Measurements from ENCODE around the gene SUSD6. TPM values are rescaled to one million over a fixed set of nuclear protein-coding genes. Genes with fewer than 3 reads are reported as not detected.

Gene SUSD6
- total and polyA plus RNA-seq, 2 donors (not counting 1 experiment from before 2014, with no cell fraction given), result 62.3 to 97.8 TPM

GRCh38 chr14:69582829-69583228 is 28.6 kb upstream of the SUSD6 start:
- Histone ChIP-seq H4K20me1 (ENCODE audit: control insufficient read depth, insufficient read depth, low read length, poor library complexity, severe bottlenecking) (no peaks in the 10 kb centered on the region), H3K9me3 (ENCODE audit: control extremely low read depth in 1 of 3, control insufficient read depth in 2 of 3, insufficient read depth in 1 of 3, low read length in 2 of 3) (peaks cover 0 to 4% (median 1%) of the 10 kb centered on the region in 3 donors), H3K4me3 (ENCODE audit: control extremely low read depth in 1 of 5, extremely low read depth in 1 of 5, insufficient read depth in 1 of 5, low read depth in 2 of 5, low read length in 4 of 5) (no peak overlapping the region), H3K4me1 (ENCODE audit: control insufficient read depth in 2 of 2, insufficient read depth in 2 of 2, low read length in 2 of 2) (peaks cover 0 to 8% of the 10 kb centered on the region in 2 donors), H3K79me2 (ENCODE audit: control insufficient read depth, insufficient read depth, low read length) (no peaks in the 10 kb centered on the region), H3K9ac (ENCODE audit: low read length) (no peak overlapping the region), H3K36me3 (replicated peaks in 1 of 2; ENCODE audit: control extremely low read depth in 1 of 2, control insufficient read depth in 1 of 2, extremely low read depth in 1 of 2, insufficient read depth in 2 of 2, low read length in 1 of 2) (no peaks in the 10 kb centered on the region), H3K27me3 (replicated peaks in 1 of 4; ENCODE audit: control extremely low read depth in 1 of 4, control insufficient read depth in 3 of 4, insufficient read depth in 4 of 4, low read length in 3 of 4) (no peaks in the 10 kb centered on the region), H3K4me2 (replicated peaks; ENCODE audit: low read depth, low read length, poor library complexity, severe bottlenecking) (no peak overlapping the region), H3K27ac (ENCODE audit: low read length in 2 of 2) (no peak overlapping the region), H2AFZ (ENCODE audit: insufficient read depth, low read depth, low read length, poor library complexity, severe bottlenecking) (no peak overlapping the region)
- H3K9me3 Mint-ChIP-seq (ENCODE audit: insufficient read depth), result no peaks in the 10 kb centered on the region
- intact Hi-C loops (cut with micrococcal nuclease), result no loop called here
- no peak overlapping the region for H3K27ac Mint-ChIP-seq
- ChIA-PET POLR2A (no interaction called here), CTCF (interaction anchor here (0.8 to 8.4 kb wide), 4 partner anchors 8 to 147 kb away, joined by 3 to 101 read pairs (median 24); partner anchors contain the start of gene CCDC177)
- 89% methylated on average over 3 of the region's 4 CpGs for WGBS (ENCODE audit: insufficient coverage)
- H3K4me1 Mint-ChIP-seq, result peaks cover 10% of the 10 kb centered on the region
- no peak for ATAC-seq (ENCODE audit: low read depth)
- H3K4me3 Mint-ChIP-seq, result no peak overlapping the region
- DNase-seq, result no peak
- H3K27me3 Mint-ChIP-seq, result peaks cover 13% of the 10 kb centered on the region
- no peak for TF ChIP-seq CTCF (IDR thresholded peaks at IDR 0.05)
- no peak for TF ChIP-seq EZH2 (IDR thresholded peaks at IDR 0.05; ENCODE audit: borderline replicate concordance, insufficient read depth, low read depth, low read length, poor library complexity, severe bottlenecking)

DNA sequence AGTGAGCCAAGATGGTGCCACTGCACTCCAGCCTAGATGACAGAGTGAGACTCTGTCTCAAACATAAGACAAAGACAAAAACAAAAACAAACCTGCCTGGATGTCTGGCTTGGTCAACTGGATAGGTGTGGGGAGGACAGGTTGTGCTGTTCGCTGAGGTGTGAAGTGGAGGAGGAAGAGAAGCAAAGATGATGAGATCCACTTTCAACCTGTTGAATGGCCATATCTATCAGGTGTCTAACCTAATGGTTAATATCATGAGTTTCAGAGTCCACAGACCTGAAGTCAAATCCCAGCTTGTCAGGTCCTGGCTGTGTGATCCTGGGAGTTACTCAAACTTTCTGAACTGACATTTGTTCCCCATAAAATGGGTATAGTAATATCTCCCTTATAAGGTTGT is 27.0 kb upstream of the SUSD6 start:
- TF ChIP-seq CTCF (IDR thresholded peaks at IDR 0.05) (no peak), EZH2 (IDR thresholded peaks at IDR 0.05; ENCODE audit: borderline replicate concordance, insufficient read depth, low read depth, low read length, poor library complexity, severe bottlenecking) (no peak)
- peaks cover 0 to 4% (median 1%) of the 10 kb centered on the region in 3 donors for H3K9me3 ChIP-seq (ENCODE audit: control extremely low read depth in 1 of 3, control insufficient read depth in 2 of 3, insufficient read depth in 1 of 3, low read length in 2 of 3)
- H3K4me3 ChIP-seq (ENCODE audit: control extremely low read depth in 1 of 5, extremely low read depth in 1 of 5, insufficient read depth in 1 of 5, low read depth in 2 of 5, low read length in 4 of 5), result no peak overlapping the region
- ChIA-PET CTCF (interaction anchor here (0.6 to 8.4 kb wide), 28 partner anchors 7 to 461 kb away, joined by 3 to 101 read pairs (median 4); partner anchors contain the start of genes CCDC177, PLEKHD1 and SRSF5), POLR2A (interaction anchor here (0.7 kb wide), 2 partner anchors 141 to 184 kb away, joined by 3 to 5 read pairs; no protein-coding TSS in a partner anchor)
- intact Hi-C loops (cut with micrococcal nuclease), result no loop called here
- no peak overlapping the region for H2AFZ ChIP-seq (ENCODE audit: insufficient read depth, low read depth, low read length, poor library complexity, severe bottlenecking)
- H3K27me3 Mint-ChIP-seq, result peaks cover 5% of the 10 kb centered on the region
- no peaks in the 10 kb centered on the region for H3K9me3 Mint-ChIP-seq (ENCODE audit: insufficient read depth)
- DNase-seq, result no peak
- ATAC-seq (ENCODE audit: low read depth), result no peak
- H3K9ac ChIP-seq (ENCODE audit: low read length), result no peak overlapping the region
- no peaks in the 10 kb centered on the region for H4K20me1 ChIP-seq (ENCODE audit: control insufficient read depth, insufficient read depth, low read length, poor library complexity, severe bottlenecking)
- no peaks in the 10 kb centered on the region for H3K79me2 ChIP-seq (ENCODE audit: control insufficient read depth, insufficient read depth, low read length)
- peaks cover 0 to 8% of the 10 kb centered on the region in 2 donors for H3K4me1 ChIP-seq (ENCODE audit: control insufficient read depth in 2 of 2, insufficient read depth in 2 of 2, low read length in 2 of 2)
- H3K27ac ChIP-seq (ENCODE audit: low read length in 2 of 2), result no peak overlapping the region
- no peaks in the 10 kb centered on the region for H3K36me3 ChIP-seq (replicated peaks in 1 of 2; ENCODE audit: control extremely low read depth in 1 of 2, control insufficient read depth in 1 of 2, extremely low read depth in 1 of 2, insufficient read depth in 2 of 2, low read length in 1 of 2)
- H3K4me1 Mint-ChIP-seq, result peaks cover 10% of the 10 kb centered on the region
- no peaks in the 10 kb centered on the region for H3K27me3 ChIP-seq (replicated peaks in 1 of 4; ENCODE audit: control extremely low read depth in 1 of 4, control insufficient read depth in 3 of 4, insufficient read depth in 4 of 4, low read length in 3 of 4)
- H3K4me2 ChIP-seq (replicated peaks; ENCODE audit: low read depth, low read length, poor library complexity, severe bottlenecking), result no peak overlapping the region
- WGBS (ENCODE audit: insufficient coverage), result no CpG with 5 or more reads among the region's 1 CpG
- H3K27ac Mint-ChIP-seq, result no peak overlapping the region
- no peak overlapping the region for H3K4me3 Mint-ChIP-seq

Data from B cell (primary cell).